Left hindlimb (tissue), 1 donor: Measurements from ENCODE around the gene ARSI.
"Not testable (repeated sequence)": the region's sequence is repeated elsewhere in the genome, so short reads cannot be mapped to it uniquely, and the experiment has no call there.

Source experiments
- DNase-seq: peaks from one replicate; pipeline ENCODE4 v3.0.0-alpha.2; 2018

The ARSI gene

DNA sequence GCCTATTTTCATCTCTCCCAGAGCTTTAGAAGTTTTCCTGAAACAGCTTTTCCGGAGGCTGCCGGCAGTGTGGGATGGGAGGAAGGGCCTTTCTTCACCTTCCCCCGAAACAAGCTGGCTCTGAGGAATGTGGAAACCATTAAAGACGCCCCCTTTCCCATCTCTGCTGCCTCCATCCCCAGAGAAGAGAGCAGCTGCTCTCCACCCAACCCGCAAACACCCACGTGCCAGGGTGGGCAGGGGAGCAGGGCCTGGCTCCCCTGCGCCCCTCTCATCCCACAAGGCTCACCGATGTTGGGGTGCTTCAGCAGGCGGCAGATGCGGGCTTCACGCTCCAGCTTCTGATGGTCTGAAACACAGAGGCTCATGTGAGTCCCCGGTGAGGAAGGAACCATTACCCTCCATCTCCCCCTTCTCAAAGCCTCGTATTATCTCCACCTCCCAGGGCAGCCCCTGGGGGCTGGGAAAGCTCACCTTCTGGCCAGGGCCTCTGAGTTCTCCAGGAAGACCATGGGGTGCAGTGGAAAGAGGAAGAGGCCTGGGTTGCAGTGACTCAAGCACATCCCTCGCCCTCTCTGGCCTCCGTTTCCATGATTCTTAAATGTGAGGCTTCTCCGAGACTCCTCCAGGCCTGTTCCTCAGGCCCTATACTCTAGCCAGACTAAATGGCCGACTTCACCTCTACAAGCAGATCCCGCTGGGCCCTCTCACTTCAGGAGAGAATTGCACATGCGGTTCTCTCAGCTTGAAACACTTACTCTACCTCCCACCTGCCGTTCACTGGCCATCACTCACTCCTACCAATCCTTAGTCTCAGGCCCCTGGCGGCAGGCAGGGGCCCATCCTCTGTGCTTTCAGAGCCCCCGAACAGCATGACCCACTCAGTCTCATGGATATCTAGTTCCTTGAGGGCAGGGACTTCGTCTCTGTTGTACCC lies 37.8 kb downstream of the ARSI start:
- no peak for DNase-seq

DNA sequence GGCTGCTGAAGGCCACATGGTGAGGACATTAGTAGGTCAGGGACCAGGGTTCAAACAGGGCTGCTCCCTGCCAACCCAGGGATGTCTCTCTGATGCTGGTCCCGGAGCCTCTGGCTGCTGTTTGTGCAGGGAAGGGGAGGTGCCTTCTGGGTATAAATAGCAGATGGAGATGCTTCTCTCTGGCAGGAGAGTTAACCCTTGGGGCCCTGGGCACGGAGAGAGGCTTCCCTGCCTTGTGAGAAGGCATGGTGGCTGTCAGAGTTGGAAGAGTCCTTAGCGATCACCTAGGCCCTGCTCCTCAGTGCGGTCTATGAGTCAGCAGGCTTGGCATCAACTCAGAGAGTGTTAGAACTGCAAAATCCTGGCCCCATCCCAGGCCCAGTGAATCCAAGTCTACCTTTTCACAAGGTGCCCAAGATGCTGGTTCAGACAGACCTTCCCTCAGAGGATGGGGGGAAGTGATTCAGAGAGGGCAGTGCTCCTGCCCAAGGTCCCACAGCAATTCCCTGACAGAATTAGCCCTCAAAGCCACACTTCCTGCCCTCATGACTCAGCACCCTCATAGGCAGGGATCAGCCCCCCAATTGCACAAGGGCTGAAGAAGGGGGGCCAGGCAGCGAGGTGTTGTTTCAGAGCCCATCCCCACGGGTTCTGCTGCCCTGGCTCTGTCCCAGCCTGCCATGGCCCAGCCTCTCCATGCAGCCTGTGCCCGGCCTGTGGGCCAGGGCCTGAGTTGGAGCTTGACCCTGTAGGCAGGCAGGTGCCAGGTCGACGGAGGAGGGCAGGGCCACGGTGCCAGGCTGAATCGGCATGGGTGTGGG lies 38.7 kb downstream of the ARSI start:
- DNase-seq: peak; percentile 60

DNA sequence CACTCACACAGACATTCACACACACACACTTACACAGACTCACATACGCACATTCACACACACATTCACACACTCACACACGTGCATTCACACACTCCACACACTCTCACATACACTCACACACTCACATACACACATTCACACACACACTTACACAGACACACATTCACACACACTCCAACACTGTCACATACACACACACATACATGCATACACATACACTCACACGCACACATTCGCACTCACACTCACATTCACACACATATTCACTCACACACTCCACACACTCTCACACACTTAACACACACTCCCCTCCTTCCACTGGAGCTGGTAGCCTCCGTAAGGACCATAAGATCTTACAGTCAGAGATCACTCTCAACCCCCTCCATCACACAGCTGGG lies 39.3 kb downstream of the ARSI start:
- DNase-seq: no peak

DNA sequence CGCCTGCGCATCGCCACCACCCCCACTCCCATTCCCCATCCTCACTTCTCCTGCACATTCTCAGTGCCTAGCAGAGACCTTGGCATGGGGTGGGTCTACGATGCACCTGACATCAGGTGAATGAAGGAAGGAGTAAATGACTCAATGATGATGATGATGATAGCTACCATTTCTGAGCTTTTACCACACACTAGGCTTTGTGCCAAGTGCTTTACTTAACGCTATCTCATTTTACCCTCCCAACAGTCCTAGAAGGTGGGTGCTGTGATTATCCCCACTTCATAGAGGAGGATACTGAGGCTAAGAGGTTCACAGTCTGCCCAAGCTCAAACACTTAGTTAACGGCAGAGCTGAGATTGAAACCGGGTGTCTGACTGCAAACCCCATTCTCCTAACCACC lies 40.2 kb downstream of the ARSI start:
- DNase-seq: no peak

DNA sequence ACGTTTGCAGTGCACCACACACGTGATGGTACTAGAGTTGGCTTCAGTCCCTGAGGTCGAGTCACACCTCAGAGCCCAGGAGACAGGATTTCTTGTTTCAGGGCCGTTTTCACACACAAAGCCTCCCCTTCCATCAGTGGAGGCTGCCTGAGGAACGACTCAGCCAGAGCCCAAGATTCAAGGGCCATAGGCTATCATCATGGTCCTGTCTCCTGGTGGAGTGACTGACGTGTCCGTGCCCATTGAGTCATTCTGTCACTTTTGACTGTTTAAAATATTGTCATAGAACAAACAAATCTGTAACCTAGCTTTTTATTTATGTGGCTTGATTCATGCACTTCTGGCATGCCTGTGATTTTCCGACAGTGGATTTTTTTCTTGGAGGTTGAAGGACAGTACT lies 41.5 kb downstream of the ARSI start:
- DNase-seq: no peak

DNA sequence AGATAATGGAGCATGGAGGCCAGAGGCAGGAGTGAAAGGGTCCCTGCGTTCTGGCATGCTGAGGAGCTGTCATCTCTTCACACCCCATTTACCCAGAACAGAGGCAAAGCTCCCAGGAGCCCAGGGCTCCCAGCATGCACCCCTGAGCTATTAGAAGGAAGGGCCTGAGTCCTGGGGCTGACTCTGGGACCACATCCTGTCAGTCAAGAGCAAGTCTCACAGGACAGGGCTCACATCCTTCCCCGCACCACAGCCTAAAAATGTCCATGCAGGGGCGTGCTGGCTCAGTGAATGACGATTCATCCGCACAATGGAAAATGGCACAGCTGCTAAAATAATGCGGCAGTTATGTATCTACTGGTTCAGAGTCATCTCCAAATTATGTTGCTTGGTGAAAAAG lies 44.6 kb downstream of the ARSI start:
- DNase-seq: peak; percentile 64

DNA sequence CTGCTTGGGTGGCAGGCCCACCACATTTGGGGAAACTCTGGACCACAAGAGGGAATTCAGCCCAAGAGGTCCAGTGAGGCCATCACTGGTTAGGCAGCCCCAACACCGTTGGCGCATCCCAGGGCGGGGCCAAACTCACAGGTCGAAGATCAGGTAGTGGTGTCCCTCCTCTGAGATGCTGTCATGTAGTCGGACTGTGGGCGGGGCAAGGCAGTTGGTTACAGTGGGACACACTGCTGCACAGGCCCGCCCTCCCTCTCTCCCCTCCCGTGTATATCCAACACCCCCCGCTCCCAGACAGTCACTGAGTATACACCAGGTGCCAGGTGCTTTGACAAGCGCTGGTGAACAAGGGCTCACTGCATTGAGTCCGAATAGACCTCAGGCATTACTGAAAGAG lies 45.3 kb downstream of the ARSI start:
- DNase-seq: no peak

DNA sequence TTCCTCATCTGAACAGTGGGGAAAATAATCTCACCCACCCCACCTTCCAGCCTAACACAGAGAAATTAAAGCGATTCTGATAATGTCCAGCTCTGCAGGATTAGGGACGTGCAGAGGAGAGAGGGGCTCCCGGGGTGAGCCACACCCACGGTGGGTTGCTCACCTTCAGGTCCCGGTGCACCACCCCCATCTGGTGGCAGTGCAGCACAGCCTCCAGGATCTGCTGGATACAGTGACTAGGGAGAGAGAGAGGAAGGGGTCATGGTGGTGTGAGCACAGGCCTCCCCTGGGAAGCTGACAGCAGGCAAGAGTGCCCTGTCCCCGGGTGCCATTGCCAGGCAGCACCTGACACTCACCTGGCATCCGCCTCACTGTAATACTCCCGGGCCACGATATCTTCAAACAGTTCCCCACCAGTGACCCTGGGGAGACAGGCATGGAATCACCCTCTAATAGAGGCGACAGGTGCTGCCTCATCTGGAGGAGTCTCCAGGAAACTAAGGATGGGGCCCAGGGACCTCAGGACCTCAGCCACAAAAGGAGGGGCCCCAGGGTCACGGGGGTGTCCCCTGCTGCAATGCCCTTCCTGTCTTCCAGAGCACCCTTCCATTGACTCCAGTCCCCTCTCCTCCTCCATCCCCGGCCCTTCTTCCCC lies 46.2 kb downstream of the ARSI start:
- no peak for DNase-seq

DNA sequence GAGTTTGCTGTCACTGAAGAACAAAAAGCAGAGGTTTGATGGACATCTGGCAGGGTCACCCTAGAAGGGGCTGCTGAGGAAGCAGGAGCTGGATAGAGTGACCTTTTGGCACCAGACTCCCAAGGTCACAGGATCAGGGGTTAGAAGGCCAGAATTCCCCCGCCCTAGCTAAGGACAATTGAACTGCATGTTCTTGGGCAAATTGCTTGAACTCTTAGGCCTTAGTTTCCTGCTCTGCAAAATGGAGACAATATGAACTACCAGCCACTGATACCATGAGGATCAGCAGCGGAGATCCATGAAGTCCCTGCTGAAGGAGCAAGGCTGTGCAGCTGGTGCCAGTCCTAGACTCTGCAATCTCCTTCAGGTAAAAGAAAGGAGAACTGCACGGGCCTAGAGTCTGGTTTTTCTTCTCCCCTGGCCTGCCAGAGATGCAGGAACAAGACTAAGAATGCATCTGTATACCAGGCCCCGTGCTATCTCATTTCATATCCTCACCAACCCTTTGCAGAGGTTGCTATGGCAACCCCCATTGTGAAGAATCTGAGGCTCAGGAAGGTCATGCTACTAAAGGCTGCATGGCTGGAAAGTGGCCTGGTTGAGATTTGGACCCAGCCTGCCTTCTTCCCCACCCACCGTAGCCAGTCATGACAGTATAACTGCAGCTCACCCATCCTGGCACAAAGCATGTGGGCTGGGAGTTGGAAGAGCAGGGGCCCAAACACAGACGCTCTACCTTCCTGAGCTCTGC lies 46.9 kb downstream of the ARSI start:
- DNase-seq: no peak

DNA sequence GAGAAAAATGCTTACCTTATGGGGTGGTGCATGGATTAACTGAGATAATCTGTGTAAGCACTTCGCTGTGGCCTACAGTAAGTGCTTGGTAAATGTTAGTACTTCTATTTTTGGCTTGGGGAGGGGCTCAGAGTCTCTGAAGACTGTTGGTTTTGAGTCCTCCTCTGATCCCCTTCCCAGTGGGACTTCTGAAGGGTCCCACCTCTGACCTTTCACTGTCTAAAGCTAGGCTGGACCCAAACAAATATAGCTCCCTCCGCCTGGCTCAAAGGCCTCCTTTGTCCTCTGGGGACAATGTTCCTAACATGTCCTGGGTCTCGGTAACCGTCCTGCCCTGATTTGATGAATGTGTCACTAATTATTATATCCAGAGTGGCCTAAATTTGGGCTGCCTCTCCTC lies 47.9 kb downstream of the ARSI start:
- DNase-seq: no peak

DNA sequence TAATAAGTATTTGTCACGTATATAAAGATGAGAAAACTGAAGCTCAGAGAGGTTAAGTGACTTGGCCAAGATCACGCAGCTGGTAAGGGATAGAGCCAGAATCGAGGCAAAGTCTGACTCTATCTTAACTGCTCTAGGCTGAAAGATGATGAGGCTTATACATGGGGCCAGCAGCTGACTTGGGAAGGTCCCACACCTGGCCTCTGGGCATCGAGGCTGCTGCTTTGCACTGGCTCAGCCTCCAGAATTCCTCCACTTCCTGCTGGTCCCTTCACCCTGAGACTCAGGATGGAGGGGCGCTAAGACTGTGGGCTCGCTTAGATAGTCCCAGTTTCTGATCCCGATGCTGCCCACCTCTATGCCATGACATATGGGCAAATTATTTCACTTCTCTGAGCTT lies 48.3 kb downstream of the ARSI start:
- no peak for DNase-seq

DNA sequence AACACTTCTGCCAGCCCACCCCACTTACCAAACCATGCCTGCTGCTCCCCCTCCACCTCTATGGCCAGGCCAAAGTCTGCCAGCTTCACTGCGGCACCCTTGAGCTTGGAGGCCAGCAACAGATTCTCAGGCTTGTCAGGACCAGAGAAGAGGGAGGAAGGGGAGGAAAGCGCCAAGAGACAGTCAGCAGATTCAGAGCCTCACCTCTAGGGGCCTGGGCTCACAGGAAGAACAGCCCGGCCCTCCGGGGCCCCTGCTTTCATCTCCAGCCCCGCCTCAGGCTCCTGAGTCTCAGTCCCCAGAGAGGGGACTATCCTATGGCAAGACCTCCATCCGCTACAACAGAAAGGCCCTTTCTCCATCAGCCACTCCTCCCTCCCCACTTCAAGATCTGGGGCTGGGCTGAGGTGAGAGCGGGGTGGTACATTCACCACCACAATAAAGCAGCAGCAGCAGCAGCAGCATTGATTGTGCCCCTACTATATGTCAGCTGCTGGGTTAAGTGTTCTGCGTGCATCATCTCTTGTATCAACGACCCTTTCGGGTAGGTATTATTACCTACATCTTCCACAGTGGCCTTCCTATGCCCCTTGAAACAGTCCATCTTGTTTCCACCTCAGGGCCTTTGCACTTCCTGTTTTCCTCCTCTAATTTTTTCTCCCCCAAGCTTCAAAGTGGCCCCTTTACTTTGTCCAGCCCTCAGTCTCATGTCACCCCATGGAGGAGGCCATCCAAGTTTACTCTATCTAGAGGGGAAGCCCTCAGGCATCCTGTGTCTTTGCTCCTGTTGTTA lies 49.1 kb downstream of the ARSI start:
- DNase-seq: no peak

DNA sequence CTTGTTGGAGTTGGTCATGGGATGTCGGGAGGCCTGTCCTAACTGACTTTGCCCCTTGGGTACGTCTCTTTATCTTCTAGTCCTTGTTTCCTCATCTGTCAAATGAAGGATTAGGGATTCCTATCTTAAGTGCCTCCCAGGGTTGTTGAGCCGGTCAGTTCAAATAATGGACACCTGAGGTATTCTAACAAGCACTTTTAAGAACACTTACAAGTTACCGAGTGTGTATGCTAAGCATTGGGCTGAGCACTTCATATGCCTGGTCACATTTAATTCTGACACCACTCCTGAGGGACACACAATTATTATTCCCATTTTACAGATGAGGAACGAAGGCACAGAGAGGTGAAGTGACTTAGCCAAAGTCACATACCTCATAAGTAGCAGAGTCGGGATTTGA lies 50.2 kb downstream of the ARSI start:
- DNase-seq: no peak

DNA sequence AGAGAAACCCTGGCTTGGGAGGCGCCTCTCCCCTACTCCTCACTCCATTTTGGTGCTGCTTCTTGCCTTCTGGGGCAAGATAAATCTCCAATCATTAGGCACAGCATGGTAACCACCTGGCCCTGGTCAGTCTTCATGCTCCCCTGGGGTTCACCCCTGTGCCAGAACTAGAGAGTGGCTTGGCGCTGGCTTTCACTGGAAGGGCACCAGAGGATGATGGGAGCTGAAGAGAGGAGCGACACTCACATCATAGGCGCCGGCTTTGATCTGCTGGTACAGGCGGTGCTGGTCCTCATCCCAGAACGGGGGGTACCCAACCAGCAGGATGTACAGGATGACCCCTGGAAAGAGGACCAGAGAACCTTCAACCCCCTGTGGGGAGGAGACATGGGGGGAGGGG lies 51.2 kb downstream of the ARSI start:
- DNase-seq: no peak

DNA sequence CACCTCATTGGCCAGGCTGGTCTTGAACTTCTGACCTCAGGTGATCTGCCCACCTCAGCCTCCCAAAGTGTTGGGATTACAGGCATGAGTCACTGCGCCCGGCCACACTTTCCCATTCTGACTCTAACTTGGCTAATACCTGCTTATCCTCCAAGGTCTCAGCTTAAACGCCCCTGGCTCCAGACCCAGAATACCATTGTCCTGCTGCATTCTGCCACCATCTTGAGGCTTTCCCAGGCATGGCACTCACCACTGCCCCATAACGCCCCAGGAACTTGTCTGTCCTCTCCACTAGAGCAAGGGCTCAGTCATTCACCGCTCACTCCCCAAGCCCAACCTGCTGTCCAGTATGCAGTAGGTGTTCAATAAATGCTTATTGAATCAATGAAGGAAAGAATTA lies 53.0 kb downstream of the ARSI start:
- no peak for DNase-seq

DNA sequence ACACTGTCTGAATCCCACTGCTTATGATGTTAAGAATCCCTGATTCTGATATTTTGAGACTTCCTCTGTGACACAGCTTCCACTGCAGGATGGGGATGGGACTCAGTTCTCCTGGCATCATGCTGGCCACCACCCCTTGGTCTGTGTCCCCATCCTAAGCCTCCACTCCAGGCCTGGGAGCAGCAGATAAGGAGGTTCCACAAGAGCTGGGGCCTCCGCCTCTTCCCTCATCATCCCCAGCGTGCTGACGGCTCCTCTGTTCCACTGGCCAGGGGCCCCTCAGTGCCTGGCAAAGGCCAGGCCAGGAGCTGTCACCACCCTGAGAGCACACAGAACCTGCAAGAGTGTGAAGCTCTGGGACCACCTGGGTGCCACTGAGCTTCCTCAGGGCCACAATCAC lies 53.8 kb downstream of the ARSI start:
- no peak for DNase-seq

DNA sequence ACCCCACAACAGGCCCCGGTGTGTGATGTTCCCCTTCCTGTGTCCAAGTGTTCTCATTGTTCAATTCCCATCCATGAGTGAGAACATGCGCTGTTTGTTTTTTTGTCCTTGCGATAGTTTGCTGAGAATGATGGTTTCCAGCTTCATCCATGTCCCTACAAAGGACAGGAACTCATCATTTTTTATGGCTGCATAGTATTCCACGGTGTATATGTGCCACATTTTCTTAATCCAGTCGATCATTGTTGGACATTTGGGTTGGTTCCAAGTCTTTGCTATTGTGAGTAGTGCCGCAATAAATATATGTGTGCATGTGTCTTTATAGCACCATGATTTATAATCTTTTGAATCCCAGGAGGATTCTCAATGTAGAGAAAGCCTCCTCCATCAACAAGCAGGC lies 54.2 kb downstream of the ARSI start:
- not testable (repeated sequence) for DNase-seq

DNA sequence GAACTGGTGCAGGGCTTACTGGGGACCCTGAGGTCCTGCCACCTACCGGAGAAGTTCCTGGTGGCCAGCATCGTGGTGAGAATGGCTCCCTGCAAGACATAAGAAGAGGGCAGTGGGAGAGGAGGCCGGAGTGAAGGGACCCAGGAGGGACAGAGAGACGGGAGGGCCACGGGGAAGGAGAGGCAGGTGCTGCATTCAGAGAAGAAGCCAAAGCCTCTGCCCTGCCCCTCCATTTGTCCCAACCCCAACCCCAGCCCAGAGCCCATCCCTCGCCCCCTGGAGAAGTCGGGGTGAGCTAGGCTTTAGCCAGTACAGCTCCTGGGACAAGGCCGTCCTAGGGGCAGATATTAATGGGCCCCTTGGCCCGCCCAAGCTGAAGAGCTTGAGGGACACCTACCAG lies 55.0 kb downstream of the ARSI start:
- DNase-seq: no peak

DNA sequence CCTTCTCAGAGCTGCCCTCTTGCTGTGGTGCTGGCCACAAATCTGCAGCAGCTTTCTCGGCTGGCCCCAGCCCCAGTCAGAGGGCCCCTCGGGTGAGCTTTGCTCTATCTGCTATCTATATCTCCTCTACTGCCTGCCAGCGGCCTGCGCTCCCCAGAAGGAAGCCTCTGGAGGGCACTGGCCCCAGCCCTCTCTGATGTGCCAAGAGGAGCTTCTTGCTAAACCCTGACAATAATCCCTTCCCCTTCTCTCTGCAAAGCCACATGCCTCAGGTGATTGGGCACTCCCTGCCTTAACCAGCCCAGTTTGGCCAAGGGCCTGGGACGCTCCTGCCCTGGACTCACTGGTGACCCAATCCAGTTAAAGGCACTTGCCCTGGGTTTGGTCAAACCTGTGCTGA lies 55.9 kb downstream of the ARSI start:
- no peak for DNase-seq

DNA sequence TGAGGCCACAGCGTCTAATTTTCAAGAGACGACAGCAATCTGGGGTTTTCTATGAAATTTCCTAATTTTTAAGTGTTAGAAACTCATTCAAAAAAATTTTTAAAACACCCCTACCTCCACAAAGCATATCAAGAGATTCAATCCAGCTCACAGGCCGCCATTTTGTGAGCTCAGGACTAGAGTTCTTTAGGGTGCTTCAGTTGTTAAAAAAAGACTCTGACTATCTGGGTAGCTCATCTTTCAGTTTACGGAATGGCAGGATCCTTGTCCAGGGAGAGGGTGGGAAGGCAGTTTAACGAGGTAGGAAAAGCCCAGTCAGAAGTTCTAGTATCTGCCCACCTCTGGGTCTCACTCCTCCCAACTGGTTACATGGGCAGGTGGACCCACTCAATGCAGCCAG lies 56.3 kb downstream of the ARSI start:
- DNase-seq: no peak
